HAP-1 (cell line): ENCODE data around the gene GID8.

Experiments used
- DNase-seq, 2 experiments: peaks; one replicate each; pipeline ENCODE4 v3.0.0-alpha.2; 2016 to 2020; ENCODE audit warnings: low spot score in 2 of 2
- H3K27me3 ChIP-seq: fragments of 250-450 bp; sonication (Bioruptor Pico); 2 replicates; pipeline ENCODE4 v1.5.1; 2020; ENCODE audit warnings: low read depth, mild to moderate bottlenecking, moderate library complexity
- H3K36me3 ChIP-seq: fragments of 250-450 bp; sonication (Bioruptor Pico); replicated peaks from 2 replicates; pipeline ENCODE4 v1.5.1; 2020; ENCODE audit warnings: mild to moderate bottlenecking
- H3K4me1 ChIP-seq: fragments of 250-450 bp; sonication (Bioruptor Pico); 2 replicates; pipeline ENCODE4 v1.5.1; 2020; ENCODE audit warnings: mild to moderate bottlenecking
- H3K4me3 ChIP-seq: fragments of 250-450 bp; sonication (Bioruptor Pico); 2 replicates; pipeline ENCODE4 v1.5.1; 2020; ENCODE audit warnings: mild to moderate bottlenecking, moderate library complexity
- H3K9me3 ChIP-seq: fragments of 250-450 bp; sonication (Bioruptor Pico); 2 replicates; pipeline ENCODE4 v1.5.1; 2020; ENCODE audit warnings: mild to moderate bottlenecking, moderate library complexity
- in situ Hi-C: fragments of 300-500 bp; cut with MboI; formaldehyde crosslinking; loops from 3 replicates; pipeline ENCODE4 v1.14.3; 2020; ENCODE audit warnings: low sequenced_read_pairs, inconsistent platforms, mixed read lengths

The GID8 gene

GRCh38 chr20:62997417-62998035 lies 59.6 kb downstream of the GID8 start:
- no peak overlapping the region for H3K4me3 ChIP-seq
- no peaks in the 10 kb centered on the region for H3K36me3 ChIP-seq
- in situ Hi-C loops = no loop called here
- H3K27me3 ChIP-seq = peaks cover 72% of the 10 kb centered on the region
- H3K4me1 ChIP-seq = no peaks in the 10 kb centered on the region
- H3K9me3 ChIP-seq = no peaks in the 10 kb centered on the region
- no peak for DNase-seq
